SH-SY5Y (cell line): ENCODE results near the gene SMIM24.

Experiments used
- GATA2 ChIP-seq: IDR thresholded peaks from 2 replicates; pipeline ENCODE4 v1.6.1; 2011; ENCODE audit warnings: mild to moderate bottlenecking, low read depth, low read length
- GATA3 ChIP-seq: IDR thresholded peaks from 2 replicates; pipeline ENCODE4 v1.6.1; 2011; ENCODE audit warnings: low read depth, mild to moderate bottlenecking, low read length, moderate library complexity

- TF ChIP-seq GATA3 (no peak), GATA2 (no peak)
Observed at GRCh38 chr19:3503036-3503572, 22.8 kb upstream of the SMIM24 start.
